GM18873 (cell line): ENCODE data around the gene ITPKB.
"Not testable (repeated sequence)": the region's sequence is repeated elsewhere in the genome, so short reads cannot be mapped to it uniquely, and the experiment has no call there.

Experiments
- ATAC-seq: cut with Tn5 transposase; IDR thresholded peaks from one replicate; pipeline ENCODE4 v1.9.1; 2021; ENCODE audit warnings: mild to moderate bottlenecking, moderate library complexity, moderate number of reproducible peaks; ENCODE audit not compliant: unreplicated experiment, low FRiP score

The ITPKB gene

DNA sequence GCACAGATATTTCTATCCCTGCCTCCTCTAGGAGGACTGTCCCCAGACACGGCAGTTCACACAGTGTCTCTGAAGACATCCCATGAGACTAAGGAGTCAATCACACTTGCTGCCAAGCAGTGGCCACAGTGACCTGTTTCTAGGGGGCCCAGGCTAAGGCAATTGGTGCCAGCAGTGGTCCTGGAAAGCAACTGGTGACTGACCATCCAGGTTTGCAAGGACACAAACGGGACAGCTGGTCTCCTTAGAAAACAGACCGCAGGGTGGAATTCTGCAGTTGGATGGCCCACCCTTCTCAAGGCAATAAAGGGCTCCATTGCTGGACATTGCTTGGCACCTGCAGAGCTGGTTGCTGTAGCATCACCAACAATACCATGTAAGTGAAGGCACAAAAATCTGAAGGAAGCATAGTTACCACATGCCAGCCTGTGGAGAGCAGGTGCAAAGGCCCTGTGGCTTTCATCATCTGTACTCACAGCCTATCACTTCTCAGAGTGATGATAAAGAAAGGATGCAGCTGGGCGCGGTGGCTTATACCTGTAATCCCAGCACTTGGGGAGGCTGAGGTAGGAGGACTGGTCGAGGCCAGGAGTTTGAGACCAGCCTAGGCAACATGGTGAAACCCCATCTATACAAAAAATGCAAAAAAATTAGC is 109.1 kb downstream of the ITPKB start:
- no peak for ATAC-seq

- ATAC-seq = no peak
Measured at GRCh38 chr1:226629210-226629895, 109.7 kb downstream of the ITPKB start.

- ATAC-seq = no peak
Measured at GRCh38 chr1:226628612-226629155, 110.4 kb downstream of the ITPKB start.

GRCh38 chr1:226627924-226628611 is 111.0 kb downstream of the ITPKB start:
- no peak for ATAC-seq

GRCh38 chr1:226627050-226627755 is 111.9 kb downstream of the ITPKB start:
- no peak for ATAC-seq

DNA sequence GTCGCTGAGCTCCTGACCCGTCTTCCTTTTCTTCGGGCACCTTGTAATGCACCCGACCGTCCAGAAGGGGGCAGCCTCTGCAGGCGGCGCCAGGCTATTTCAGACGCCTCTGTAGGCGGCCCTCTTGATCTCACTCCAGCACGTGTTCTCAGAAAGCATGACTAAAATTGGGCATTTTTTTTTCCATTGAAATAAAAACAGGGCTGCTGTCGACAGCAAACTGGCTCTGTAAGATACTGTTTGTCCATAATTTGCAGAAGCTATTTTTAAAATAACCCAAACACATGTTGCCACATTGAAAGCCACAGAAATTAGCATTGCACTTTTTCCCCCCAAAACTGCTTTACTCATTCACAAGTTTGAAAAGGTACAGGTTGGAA is 112.5 kb downstream of the ITPKB start:
- ATAC-seq = no peak

DNA sequence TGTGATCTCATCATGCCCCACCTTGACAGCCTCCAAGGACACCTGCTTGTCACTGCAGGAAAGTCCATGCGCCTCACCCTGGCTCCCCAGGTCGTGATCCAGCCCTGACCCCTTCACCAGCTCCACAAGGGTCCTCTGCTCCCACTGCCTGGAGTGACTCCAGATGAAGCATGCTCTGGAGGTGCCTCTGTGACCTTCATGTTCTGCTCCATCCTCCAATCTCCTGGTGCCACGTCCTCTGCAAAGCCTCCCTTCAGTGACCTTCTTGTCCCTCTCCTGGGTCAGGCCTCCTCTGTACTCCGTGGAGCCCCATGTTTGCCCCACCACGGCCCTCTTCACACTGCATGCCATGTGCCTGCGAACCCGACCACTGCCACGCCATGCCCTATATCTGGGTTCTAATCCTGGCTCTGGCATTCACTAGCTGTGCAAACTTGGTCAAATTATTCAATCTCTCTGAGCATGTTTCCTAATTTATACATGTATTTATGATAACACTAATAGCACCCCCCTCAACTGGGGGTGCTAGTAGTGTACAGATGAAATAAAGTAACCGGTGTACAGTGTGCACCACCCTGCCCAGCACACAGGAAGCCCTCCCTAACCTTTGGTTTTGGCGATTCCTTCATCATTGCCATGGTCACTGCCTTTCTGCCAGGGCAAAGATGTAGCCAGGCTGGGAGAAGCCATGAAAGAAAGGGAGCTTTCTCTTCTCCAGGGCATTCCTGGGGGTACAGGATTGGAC is 113.1 kb downstream of the ITPKB start:
- ATAC-seq = no peak

GRCh38 chr1:226625326-226625725 is 113.8 kb downstream of the ITPKB start:
- ATAC-seq = no peak

DNA sequence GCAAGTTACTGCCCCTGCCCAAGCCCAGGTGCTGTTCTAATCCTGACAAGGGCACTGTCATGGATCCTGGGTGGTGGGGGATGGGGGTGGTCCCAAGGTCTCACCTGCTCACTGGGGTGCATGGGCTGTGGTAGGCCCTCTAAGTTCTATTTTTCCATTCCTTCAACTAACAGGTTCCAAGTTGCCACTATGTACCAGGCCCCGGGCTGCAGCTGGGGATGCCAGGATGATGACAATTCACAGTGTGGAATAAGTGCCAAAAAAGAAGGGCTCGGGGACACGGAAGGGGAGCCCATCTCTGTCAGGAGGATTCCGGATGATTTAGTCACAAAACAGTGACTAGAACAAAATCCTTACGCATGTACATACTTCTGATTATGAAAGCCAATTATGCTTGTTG is 114.6 kb downstream of the ITPKB start:
- ATAC-seq = no peak

- ATAC-seq = no peak
Measured at GRCh38 chr1:226622012-226622411, 117.1 kb downstream of the ITPKB start.

DNA sequence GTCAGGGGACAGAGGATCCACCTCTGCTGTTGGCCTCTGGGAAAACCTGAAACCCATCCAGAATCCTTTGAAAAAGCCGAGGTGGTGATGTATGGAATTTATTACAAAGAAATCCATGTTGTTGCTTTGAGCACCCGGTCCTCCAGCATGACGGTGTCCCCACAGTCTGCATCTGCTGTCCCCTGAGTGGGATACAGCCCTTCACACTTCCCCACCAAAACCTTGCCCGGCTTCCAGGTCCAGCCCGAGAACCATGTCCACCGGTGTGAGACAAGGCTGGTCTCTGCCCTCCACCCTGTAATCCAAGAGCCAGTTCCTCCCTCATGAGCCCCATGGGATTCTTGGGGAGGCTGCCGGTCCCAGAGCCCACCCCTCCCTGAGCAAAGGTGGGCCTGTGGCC is 120.1 kb downstream of the ITPKB start:
- no peak for ATAC-seq

DNA sequence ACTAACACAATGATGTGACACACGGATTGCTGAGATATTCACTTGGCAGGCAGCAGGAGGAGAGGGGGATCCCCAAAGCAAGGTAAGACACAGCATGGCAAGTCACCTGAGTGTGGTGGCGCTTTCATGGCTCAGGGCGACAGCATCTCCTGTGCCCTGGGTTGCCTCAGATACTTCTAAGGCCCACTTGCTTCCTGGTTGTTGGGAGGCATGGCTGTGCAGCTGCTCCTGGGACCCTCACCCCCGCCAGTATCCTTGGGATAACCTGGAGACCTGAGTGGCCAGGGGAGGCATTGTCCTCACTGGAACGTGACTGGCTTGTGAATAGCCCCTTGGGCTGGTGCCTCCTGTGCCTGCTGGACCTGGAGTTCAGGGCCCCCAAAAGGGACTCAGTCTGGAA is 120.7 kb downstream of the ITPKB start:
- ATAC-seq = no peak

DNA sequence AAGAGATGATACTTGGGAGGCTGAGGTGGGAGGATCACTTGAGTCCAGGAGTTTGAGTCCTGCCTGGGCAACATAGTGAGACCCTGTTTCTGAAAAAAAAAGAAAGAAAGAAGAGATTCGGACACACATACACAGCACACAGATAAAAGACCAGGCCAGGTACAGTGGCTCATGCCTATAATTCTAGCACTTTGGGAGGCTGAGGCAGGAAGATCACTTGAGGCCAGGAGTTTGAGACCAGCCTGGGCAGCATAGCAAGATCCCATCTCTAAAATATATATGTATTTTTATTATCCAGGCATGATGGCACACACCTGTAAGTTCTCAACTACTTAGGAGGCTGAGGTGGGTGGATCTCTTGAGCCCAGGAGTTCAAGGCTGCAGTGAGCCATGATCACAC is 121.4 kb downstream of the ITPKB start:
- not testable (repeated sequence) for ATAC-seq

GRCh38 chr1:226617109-226617508 is 122.0 kb downstream of the ITPKB start:
- no peak for ATAC-seq

GRCh38 chr1:226616636-226617035 is 122.4 kb downstream of the ITPKB start:
- no peak for ATAC-seq

- ATAC-seq = no peak
Measured at GRCh38 chr1:226615876-226616275, 123.2 kb downstream of the ITPKB start.

DNA sequence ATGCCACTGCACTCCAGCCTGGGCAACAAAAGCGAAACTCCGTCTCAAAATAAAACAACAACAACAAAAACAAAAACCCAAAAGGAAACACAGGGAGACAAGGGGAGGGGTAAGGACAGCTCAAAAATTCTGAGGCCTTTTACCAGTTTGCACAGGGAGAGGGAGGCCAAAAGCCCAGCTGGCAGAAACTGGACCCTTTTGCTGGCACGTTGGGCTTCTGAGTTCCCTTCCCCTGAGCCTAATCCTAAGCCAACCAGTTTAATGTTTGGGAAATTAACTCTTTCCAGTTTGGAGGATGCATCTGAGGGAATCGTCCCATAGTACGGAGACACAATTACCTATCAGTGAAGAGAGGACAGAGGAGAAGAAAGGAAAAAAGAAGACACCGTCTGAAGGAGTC is 127.1 kb downstream of the ITPKB start:
- ATAC-seq = not testable (repeated sequence)

DNA sequence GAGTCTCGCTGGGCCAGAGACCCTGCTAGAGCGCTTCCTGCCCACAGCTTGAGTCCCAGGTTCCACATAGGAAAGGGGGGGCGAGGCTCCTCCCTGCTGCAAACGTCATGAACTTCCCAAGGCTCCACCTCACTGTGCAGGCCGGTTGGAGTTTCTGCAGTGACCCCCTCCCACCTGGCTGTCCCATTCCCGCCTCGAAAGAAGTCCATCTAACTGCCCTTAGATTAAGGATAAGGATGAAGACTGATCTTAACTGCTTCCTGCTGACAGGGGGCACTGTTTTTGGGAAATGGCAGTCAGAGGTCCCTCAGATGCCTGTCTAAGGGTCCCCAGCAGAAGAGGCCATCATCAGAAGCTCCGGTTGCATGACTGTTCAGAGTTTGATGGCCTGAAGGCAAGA is 127.8 kb downstream of the ITPKB start:
- ATAC-seq = no peak

- no peak for ATAC-seq
Measured at GRCh38 chr1:226610671-226611070, 128.4 kb downstream of the ITPKB start.

DNA sequence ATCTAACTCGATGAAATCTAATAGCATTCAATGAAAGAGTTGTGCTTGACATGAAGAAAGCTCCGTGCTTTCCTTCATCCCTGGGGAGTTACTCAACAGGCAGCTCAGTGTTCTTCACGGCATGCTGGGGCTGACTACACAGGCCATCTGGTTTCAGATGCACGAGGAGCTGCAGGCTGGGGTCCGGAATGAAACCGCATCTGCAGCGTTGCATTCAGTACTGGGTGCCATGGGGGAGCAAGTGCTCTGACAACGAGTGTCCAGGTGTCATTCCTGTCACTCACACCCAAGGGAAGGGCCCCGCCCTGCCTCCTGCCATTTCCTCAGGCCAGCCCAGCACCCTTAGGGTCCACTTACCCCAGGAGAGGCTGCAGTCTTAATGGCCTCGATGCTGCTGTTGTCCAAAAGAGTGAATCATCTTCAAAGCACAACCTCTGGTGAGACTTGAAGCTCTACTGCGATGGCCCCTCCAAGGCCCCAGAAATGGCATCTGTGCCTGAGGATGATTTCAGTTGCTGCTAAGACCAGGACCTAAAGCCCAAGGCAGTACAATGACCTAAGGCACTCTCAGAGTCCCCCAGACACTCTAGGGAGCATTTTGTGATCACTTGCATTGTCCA is 129.1 kb downstream of the ITPKB start:
- ATAC-seq = no peak
